Measurements from ENCODE around the gene IRF3.
"Not testable (repeated sequence)": the region's sequence is repeated elsewhere in the genome, so short reads cannot be mapped to it uniquely, and the experiment has no call there.

The IRF3 gene

DNA sequence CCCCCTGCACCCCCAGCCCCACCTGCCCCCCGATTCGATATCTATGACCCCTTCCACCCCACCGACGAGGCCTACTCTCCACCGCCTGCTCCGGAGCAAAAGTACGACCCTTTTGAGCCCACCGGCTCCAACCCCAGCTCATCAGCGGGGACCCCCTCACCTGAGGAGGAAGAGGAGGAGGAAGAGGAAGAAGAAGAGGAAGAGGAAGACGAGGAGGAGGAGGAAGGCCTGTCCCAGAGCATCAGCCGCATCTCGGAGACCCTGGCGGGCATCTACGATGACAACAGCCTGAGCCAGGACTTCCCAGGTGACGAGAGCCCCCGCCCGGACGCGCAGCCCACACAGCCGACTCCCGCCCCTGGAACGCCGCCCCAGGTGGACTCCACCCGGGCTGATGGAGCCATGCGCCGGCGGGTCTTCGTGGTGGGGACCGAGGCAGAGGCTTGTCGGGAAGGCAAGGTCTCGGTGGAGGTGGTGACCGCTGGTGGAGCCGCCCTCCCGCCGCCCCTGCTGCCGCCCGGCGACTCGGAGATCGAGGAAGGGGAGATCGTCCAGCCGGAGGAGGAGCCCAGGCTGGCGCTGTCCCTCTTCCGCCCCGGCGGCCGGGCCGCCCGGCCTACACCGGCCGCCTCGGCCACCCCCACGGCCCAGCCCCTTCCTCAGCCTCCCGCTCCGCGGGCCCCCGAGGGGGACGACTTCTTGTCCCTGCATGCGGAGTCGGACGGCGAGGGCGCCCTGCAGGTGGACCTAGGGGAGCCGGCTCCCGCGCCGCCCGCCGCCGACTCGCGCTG lies 14.4 kb downstream of the IRF3 start:
- Mint-ChIP-seq H3K4me1 (peaks cover 9% of the 10 kb centered on the region), H3K4me3 (no peak overlapping the region), H3K27me3 (no peaks in the 10 kb centered on the region), H3K9me3 (no peaks in the 10 kb centered on the region), H3K27ac (no peak overlapping the region)
- peak; percentile 38 for ATAC-seq
- no peak for DNase-seq

DNA sequence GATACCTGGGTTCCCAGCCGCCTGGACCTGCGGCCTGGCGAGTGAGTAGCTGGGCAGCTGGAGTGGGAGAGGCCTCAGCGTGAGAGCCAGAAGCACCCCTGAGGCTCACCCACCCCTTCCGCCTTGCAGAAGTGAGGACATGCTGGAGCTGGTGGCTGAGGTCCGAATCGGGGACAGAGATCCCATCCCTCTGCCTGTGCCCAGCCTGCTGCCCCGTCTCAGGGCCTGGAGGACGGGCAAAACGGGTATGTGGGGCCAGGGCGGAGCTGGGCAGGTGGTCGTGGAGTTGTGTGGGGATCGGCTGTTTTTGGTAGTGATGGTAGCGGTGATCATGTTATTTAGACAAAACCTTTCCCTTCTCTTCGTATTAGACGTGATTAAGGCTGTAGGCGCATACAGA lies 19.1 kb downstream of the IRF3 start:
- DNase-seq (no peak), ATAC-seq (no peak)
- no peak overlapping the region for H3K4me3 Mint-ChIP-seq
- H3K27me3 Mint-ChIP-seq = no peaks in the 10 kb centered on the region
- no peak overlapping the region for H3K27ac Mint-ChIP-seq
- peaks cover 47% of the 10 kb centered on the region for H3K4me1 Mint-ChIP-seq
- H3K9me3 Mint-ChIP-seq = no peaks in the 10 kb centered on the region

DNA sequence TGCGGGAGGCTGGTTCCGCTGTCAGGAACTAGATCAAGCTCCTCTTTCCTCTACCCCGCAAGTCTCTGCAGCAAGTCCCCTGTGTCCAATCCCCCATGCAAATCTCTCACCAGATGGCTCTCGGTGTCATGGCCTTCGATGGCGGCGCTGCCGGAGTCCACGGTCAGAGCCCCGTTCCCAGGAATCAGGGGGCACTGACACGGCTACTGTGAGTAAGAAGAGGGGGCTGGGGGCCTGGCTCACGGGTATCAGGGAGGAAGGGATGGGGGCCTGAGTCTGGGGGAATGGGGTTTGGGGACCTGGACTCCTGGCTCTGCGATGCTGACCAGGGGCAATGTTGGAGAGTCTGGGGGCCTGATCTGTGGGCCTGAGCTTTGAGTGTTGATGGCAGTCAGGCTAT lies 19.7 kb downstream of the IRF3 start:
- ATAC-seq (no peak), DNase-seq (no peak)
- Mint-ChIP-seq H3K4me3 (no peak overlapping the region), H3K27me3 (no peaks in the 10 kb centered on the region), H3K27ac (peak overlapping the region in 1 of 2 donors; percentile 89), H3K4me1 (peaks cover 47% of the 10 kb centered on the region), H3K9me3 (no peaks in the 10 kb centered on the region)

DNA sequence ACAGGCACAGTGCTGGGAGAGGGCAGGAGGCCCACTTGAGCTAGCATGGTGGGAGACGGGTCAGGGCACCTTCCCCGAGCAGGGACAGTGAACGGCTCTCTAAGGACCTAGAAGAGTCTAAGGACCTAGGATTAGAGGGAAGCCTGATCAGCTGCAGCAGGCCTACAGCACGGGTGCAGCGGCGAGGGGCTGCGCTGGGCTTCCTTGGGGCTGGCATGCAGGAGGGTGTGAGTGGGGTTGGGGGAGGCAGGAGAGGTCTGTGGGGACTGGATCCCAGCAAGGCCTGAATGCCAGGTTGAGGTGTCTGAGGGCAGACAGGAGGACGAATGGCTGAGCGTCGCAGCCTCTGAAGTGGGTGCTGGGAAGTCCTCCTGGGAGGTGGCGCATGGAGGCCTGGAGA lies 20.1 kb downstream of the IRF3 start:
- Mint-ChIP-seq H3K4me1 (peaks cover 47% of the 10 kb centered on the region), H3K4me3 (no peak overlapping the region), H3K27me3 (no peaks in the 10 kb centered on the region), H3K9me3 (no peaks in the 10 kb centered on the region), H3K27ac (peak overlapping the region; percentile 9 to 90)
- DNase-seq (no peak), ATAC-seq (no peak)

DNA sequence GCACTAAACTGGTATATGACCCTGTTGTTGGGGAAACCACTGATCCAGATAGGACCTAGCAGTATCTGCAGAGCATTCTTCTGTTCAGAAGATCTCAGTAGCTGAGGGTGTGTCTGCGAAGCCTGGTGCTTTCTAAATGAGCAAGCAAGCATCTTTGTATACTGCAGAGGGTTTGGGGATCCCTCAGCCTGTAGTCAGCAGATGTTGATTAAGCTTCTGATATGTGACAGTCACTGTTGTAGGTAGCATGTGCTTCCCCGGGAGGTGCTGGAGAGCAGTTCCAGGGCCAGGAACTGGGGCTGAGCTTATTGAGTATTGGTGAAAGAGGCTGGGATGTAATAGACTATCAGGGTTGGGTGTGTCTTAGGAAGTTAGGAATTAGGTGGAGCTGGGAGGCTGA lies 22.2 kb downstream of the IRF3 start:
- peaks cover 8% of the 10 kb centered on the region for H3K27me3 Mint-ChIP-seq
- no peak for DNase-seq
- H3K4me1 Mint-ChIP-seq = peaks cover 60% of the 10 kb centered on the region
- peak overlapping the region in 1 of 2 donors; percentile 98 for H3K27ac Mint-ChIP-seq
- ATAC-seq = no peak
- no peaks in the 10 kb centered on the region for H3K9me3 Mint-ChIP-seq
- H3K4me3 Mint-ChIP-seq = peak overlapping the region; percentile 96 to 98

DNA sequence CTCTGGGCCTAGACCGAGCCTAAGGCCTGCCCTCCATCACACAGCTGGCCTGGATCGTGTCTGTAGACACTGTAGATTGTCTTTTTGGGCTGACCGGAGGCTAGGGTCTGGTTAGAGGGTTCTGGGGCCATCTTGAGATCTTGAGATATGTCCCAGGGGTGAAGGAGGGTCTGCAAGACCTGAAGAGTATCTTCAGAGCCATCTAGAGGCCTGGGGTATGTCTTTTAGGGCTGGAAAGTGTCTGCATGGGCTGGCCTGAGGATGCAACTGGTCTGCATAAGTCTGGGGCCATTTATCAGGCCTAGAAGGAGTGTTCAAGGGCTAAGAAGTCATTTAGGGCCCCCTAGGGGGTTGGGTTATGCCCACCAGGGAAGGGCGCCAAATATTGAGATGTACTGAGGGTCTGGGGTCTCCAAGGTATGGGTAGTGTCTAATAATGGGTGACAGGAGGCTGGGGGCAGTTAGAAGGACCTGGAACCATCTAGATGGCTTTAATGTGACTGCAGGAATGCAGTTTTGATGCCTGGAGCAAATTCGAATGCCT lies 23.1 kb downstream of the IRF3 start:
- Mint-ChIP-seq H3K27ac (peak overlapping the region; percentile 98), H3K4me3 (peak overlapping the region; percentile 96 to 98), H3K27me3 (peaks cover 12% of the 10 kb centered on the region), H3K4me1 (peaks cover 69% of the 10 kb centered on the region), H3K9me3 (no peaks in the 10 kb centered on the region)
- no peak for DNase-seq
- no peak for ATAC-seq

DNA sequence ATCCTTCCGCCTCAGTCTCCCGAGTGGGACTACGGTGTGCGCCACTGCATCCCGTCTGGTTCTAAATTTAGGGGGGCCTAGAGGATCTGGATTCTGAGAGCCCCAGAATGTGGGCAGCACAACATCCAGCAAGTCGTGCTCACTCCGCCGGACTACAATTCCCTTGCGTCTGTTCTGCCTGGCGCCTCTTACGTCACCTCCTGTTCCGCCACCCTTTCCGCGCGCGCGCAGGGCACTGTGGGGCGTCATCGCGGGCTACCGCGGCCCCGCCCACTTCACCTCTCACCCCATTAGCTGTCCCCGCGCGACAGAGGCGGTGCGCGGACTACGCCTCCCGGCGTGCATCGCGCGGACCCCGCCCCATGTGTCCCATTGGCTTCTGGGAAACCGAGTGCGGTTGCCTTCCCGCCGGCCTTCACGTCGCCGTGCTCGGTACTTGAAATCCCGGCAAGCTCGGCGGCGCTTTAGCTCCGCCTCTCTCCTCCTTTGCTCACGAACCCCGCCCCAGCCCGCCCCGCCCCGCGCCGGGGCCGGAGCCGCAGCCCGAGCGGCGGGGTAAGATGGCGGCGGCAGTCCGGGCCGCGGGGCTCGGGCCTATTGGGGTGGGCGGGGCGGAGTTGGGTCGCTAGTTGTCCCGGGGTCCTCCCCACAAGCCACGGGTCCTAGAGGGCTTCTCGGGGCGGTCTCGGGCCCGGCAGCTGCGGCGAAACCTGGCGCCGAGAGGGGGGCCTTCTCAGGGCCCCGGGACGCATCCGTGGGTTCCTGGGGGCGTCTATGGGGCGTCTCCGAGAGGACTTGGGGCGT lies 23.8 kb downstream of the IRF3 start, which contains the start of gene SCAF1:
Gene SCAF1, plus strand, starts transcription at position 522 of the 804 bp plus-strand sequence. CDS start 2,818 bp downstream, outside the sequence.
- peak; percentile 100 for DNase-seq
- H3K4me3 Mint-ChIP-seq = peak within 1 kb of the TSS; percentile 96 to 98
- peaks cover 68% of the 10 kb centered on the region for H3K4me1 Mint-ChIP-seq
- peaks cover 12% of the 10 kb centered on the region for H3K27me3 Mint-ChIP-seq
- no peaks in the 10 kb centered on the region for H3K9me3 Mint-ChIP-seq
- H3K27ac Mint-ChIP-seq = peak within 1 kb of the TSS; percentile 98
- peak; percentile 74 for ATAC-seq

DNA sequence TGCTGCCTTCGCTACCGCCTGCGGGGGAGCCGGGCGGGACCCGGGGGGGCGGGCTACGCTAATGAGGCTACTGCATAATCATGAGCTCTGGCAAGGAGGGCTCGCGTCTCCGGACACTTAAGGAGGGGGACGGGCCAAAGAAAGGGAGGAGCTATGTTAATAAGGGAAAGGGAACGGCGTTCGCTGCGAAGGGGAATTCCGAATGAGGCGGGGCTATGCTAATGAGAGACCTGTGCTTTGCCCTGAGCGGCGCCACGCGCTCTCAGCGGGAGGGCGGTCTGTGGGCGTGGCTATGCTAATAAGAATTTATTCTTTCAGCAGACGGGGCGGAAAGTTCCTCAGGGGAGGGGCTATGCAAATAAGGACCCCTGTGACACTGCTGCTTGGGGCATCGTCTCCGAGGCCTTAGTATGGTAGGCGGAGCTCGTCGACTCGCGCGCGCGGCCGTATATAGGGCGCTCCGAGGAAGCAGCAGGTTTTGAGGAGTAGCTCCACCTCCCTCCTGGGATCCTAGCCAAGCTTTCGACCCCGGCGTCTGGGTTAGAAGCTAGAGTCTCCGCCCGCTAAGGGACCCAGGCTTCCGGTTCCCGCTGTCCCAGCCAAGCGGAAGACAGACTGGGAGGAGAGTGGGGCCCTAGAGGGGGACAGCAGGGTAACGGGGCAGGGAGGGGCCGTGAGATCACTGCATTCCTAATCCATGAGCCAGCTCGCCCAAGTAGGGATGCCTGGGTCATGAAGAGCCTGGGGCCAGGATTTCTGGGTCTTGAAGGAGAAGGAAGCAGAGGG lies 25.4 kb downstream of the IRF3 start, which contains the start of gene RRAS:
Gene RRAS, minus strand, starts transcription at position 31 of the 786 bp plus-strand sequence. CDS start 45 bp downstream, outside the sequence.
- Mint-ChIP-seq H3K9me3 (no peaks in the 10 kb centered on the region), H3K4me1 (peaks cover 54% of the 10 kb centered on the region), H3K27ac (peak within 1 kb of the TSS; percentile 97 to 98), H3K27me3 (peaks cover 12% of the 10 kb centered on the region), H3K4me3 (peak within 1 kb of the TSS; percentile 96 to 98)
- DNase-seq (peak; percentile 99 to 100), ATAC-seq (peak; percentile 82)

DNA sequence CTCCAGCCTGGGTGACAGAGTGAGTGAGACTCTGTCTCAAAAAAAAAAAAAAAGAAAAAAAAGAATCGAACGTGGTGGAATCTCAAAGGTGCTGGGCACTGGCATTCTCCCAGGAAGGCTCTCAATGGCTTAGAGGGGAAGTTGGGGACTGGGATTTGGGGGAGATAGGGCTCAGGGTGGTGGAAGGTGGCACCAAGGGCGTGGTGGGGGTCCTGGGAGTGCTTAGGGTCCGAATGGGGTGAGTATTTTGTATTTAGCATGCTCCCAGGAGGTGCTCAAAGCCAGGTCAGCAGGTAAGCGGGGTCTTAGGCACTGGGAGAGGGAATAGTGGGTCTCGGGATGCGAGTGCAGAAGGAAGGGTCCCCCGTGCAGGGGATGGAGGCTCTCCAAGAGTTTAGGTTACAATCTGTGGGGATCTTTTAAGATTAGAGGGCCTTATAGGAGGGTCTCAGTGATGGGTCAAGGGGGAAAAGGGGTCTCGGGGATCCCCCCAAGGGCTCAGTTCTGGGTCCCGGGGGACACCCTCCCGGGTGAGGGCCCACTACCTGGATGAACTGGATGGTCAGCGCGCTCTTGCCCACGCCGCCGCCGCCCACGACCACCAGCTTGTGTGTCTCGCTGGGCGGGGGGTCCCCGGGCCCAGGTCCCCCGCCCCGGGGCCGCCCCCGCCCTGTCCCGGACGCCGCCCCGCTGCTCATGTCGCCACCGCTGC lies 26.1 kb downstream of the IRF3 start:
- H3K4me3 Mint-ChIP-seq = peak overlapping the region; percentile 96 to 98
- no peaks in the 10 kb centered on the region for H3K9me3 Mint-ChIP-seq
- ATAC-seq (no peak), DNase-seq (no peak)
- H3K27me3 Mint-ChIP-seq = peaks cover 12% of the 10 kb centered on the region
- peaks cover 47% of the 10 kb centered on the region for H3K4me1 Mint-ChIP-seq
- H3K27ac Mint-ChIP-seq = no peak overlapping the region

DNA sequence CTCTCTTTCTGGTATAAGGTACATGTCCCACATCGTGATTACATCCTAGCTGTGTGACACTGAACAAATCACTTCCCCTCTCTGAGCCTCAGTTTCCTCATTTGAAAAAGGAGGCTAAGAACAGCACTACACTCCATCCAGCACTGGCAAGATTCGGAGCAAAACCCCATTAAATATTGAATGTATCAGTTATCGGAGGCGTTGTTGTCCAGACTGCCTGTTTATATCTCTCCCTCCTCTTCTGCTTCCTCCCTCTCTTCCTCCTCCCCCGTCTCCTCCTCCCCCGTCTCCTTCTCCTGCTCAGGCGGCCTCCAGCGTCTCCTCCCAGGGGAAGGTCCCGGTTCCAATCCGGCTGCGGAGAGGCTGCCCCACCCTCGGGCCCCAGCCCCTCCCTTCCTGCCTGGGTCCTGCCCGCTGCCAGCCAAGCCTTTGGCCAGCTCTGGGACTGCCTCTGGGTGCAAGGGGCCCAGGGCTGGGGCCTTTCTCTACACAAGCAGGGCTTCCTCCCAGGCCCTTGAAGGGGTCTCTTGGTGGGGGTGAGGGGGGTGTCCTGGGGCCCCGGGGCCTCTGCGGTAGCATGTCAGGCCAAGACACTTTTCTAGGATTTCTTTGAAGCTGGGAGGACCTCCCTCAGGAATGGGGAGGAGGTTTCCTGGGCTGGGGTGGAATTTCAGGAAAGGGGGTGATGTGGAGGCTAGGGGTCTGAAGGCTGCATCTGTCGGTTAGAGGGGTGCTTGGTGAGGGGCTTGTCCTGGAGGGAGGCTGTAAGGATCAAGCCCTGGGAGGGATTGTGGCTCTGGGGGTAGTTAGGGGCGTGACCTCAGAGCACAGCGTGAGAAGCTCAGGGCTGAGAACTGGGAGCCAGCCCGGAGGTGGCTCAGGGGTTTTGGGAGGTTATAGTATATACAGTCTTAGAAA lies 27.6 kb downstream of the IRF3 start:
- H3K4me3 Mint-ChIP-seq = peak overlapping the region; percentile 58 to 85
- peaks cover 12% of the 10 kb centered on the region for H3K27me3 Mint-ChIP-seq
- DNase-seq = no peak
- H3K9me3 Mint-ChIP-seq = no peaks in the 10 kb centered on the region
- H3K4me1 Mint-ChIP-seq = peaks cover 33% of the 10 kb centered on the region
- no peak for ATAC-seq
- H3K27ac Mint-ChIP-seq = peak overlapping the region in 1 of 2 donors; percentile 68

DNA sequence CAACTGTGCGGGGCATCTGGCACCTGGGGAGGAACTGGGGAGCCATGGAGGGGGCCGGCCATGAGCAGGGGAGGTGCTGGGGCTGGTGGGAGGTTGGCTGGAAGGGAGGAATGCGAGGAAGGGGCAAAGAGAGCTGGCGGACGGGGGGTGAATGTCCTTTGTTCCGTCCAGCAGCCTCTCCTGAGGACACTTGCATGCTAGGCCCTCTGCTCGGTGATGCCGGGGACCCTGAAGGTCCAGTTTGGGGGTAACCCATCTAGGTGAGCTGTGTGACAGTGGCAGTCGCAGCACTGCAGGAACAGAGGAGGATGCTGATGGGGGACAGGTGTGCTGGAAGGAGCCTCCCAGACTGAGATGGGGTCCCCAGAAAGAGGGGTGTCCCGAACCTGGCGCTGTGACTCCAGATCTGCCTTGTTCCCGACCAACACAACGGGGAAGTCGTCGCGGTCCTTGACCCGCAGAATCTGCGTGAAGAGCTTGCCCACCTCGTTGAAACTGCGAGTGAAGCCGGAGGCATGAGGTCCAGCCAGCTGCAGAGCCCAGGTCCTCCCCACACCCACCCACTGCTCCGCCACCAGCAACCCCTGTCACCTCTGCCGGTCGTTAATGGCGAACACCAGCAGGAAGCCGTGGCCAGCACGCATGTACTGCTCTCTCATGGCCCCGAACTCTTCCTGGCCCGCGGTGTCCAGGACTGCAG lies 29.3 kb downstream of the IRF3 start:
- H3K27ac Mint-ChIP-seq = peak overlapping the region in 1 of 2 donors; percentile 76
- peaks cover 12% of the 10 kb centered on the region for H3K27me3 Mint-ChIP-seq
- no peak for ATAC-seq
- no peaks in the 10 kb centered on the region for H3K9me3 Mint-ChIP-seq
- peaks cover 25% of the 10 kb centered on the region for H3K4me1 Mint-ChIP-seq
- no peak overlapping the region for H3K4me3 Mint-ChIP-seq
- no peak for DNase-seq

DNA sequence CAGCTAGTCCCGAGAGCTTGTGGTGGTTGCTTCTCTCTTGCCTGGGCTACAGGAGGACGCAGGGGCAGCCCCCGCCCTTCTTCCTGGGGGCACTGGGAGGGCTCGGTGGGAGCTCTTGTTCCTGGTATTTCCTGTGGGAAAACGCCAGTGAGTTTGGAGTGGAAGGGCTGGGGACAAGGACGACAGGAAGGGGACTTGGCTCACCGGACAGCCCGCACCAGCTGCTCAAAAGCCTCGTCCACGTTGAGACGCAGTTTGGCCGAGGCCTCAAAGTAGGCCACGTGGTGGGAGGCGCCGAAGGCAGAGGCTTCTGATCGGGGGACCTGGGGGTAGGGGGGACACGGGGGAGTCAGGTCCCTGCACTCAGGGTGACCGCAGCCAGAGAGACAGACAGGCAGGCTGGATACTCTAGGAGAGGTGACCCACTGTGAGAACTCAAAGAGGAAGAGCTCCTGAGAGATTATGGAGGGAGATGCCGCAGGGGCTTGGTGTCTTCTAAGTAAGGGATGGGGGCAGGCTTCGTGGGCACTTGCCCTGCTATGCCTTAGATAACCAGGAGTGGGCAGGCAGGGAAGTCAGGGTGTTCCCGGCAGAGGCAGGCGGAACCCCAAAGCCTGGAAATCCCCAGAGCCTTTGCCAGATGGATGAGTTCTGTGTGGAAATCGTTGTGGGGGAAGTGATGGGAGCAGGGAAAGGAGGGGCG lies 30.0 kb downstream of the IRF3 start:
- no peak for ATAC-seq
- H3K27ac Mint-ChIP-seq = peak overlapping the region in 1 of 2 donors; percentile 13
- H3K4me3 Mint-ChIP-seq = no peak overlapping the region

DNA sequence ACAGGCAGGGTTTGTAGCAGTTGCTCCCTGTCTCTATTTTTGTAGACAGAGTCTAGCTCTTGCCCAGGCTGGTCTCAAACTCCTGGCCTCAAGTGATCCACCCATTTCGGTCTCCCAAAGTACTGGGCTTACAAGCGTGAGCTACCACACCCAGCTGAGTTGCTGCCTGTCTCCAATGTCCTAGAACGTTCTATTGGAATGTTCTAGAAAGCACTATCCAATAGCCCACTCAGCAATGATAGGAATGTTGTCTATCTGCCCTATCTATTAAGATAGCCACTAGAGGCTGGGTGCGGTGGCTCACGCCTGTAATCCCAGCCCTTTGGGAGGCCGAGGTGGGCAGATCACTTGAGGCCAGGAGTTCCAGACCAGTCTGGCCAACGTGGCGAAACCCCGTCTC lies 32.4 kb downstream of the IRF3 start:
- not testable (repeated sequence) for H3K9me3 Mint-ChIP-seq, H3K27ac Mint-ChIP-seq, DNase-seq, ATAC-seq, H3K27me3 Mint-ChIP-seq, H3K4me1 Mint-ChIP-seq, H3K4me3 Mint-ChIP-seq

More for the DNA sequence above, 30.0 kb downstream of the IRF3 start:
- Mint-ChIP-seq H3K4me1 (peaks cover 25% of the 10 kb centered on the region), H3K9me3 (no peaks in the 10 kb centered on the region), H3K27me3 (peaks cover 12% of the 10 kb centered on the region)
- no peak for DNase-seq

Measured in stimulated activated naive CD8-positive, alpha-beta T cell treated with anti-CD3 and anti-CD28 coated beads, Interleukin-15, amount 100 ng/mL, for 72 hours (primary cell).